WTC11 (cell line): ENCODE measurements around the gene NAP1L5. TPM values are rescaled to one million over a fixed set of nuclear protein-coding genes. Genes with fewer than 3 reads are reported as not detected.

Experiments used
- ATAC-seq: fragments of 200-7000 bp; cut with Tn5 transposase; 2 replicates; pipeline ENCODE4 v1.10.0; 2021; ENCODE audit warnings: mild to moderate bottlenecking, moderate library complexity
- CTCF ChIA-PET: fragments of 300-600 bp; sonication (Branson Sonifier 250); formaldehyde crosslinking; loops from one replicate; lab custom pipeline; 2021; ENCODE audit warnings: antibody characterized with exemption; lab: Charles Lee
- POLR2A ChIA-PET: fragments of 350-600 bp; sonication (Branson Sonifier 250); formaldehyde crosslinking; loops from one replicate; lab custom pipeline; 2021; ENCODE audit warnings: antibody characterized with exemption; lab: Charles Lee
- DNase-seq: peaks from one replicate; pipeline ENCODE4 v3.0.0; 2021; ENCODE audit warnings: low spot score
- H3K27ac Mint-ChIP-seq: 2 replicates; pipeline ENCODE4 v1.8.0; 2021; ENCODE audit warnings: mixed read lengths
- H3K27me3 Mint-ChIP-seq: 2 replicates; pipeline ENCODE4 v1.8.0; 2021; ENCODE audit warnings: low read depth, mild to moderate bottlenecking, moderate library complexity, mixed read lengths
- H3K36me3 Mint-ChIP-seq: 2 replicates; pipeline ENCODE4 v1.8.0; 2021; ENCODE audit warnings: mixed read lengths
- H3K4me1 Mint-ChIP-seq: 2 replicates; pipeline ENCODE4 v1.8.0; 2022; ENCODE audit warnings: mixed read lengths
- H3K4me3 Mint-ChIP-seq: 2 replicates; pipeline ENCODE4 v1.8.0; 2021; ENCODE audit warnings: mild to moderate bottlenecking, moderate library complexity, mixed read lengths
- H3K9me3 Mint-ChIP-seq: 2 replicates; pipeline ENCODE4 v1.8.0; 2021; ENCODE audit warnings: mixed read lengths
- E2F5 ChIP-seq: sonication (generic); formaldehyde crosslinking; IDR thresholded peaks from 2 replicates; pipeline ENCODE4 v1.8.1; 2022; ENCODE audit warnings: mild to moderate bottlenecking, moderate library complexity, missing genetic modification reagents
- FOXP1 ChIP-seq: sonication (generic); formaldehyde crosslinking; IDR thresholded peaks from 2 replicates; pipeline ENCODE4 v1.8.0; 2022; ENCODE audit warnings: missing genetic modification reagents, mild to moderate bottlenecking, moderate library complexity, borderline replicate concordance
- GABPB1 ChIP-seq: sonication (generic); formaldehyde crosslinking; IDR thresholded peaks from 2 replicates; pipeline ENCODE4 v1.8.1; 2023; ENCODE audit warnings: mild to moderate bottlenecking, missing genetic modification reagents
- GTF2I ChIP-seq: fragments of 250-450 bp; sonication (Bioruptor Pico); conservative IDR thresholded peaks from 2 replicates; pipeline ENCODE4 v1.4.0; 2021; ENCODE audit warnings: mild to moderate bottlenecking
- HMGXB4 ChIP-seq: sonication (generic); formaldehyde crosslinking; IDR thresholded peaks from 2 replicates; pipeline ENCODE4 v1.8.1; 2023; ENCODE audit warnings: mild to moderate bottlenecking, moderate library complexity, missing genetic modification reagents
- IRF2 ChIP-seq: sonication (generic); formaldehyde crosslinking; IDR thresholded peaks from 2 replicates; pipeline ENCODE4 v1.8.0; 2022; ENCODE audit warnings: low read depth, missing genetic modification reagents, borderline replicate concordance
- JAZF1 ChIP-seq: fragments of 250-450 bp; sonication (Bioruptor Pico); IDR thresholded peaks from 2 replicates; pipeline ENCODE4 v1.9.0; 2021; ENCODE audit warnings: moderate library complexity, mild to moderate bottlenecking, inconsistent platforms
- JUN ChIP-seq: sonication (generic); formaldehyde crosslinking; IDR thresholded peaks from 2 replicates; pipeline ENCODE4 v1.8.0; 2023; ENCODE audit warnings: mild to moderate bottlenecking, missing genetic modification reagents
- MXD4 ChIP-seq: fragments of 250-450 bp; sonication (Bioruptor Pico); IDR thresholded peaks from 2 replicates; pipeline ENCODE4 v1.8.0; 2021; ENCODE audit warnings: mild to moderate bottlenecking, moderate library complexity, borderline replicate concordance
- NFYB ChIP-seq: sonication (generic); formaldehyde crosslinking; conservative IDR thresholded peaks from 2 replicates; pipeline ENCODE4 v1.8.0; 2022; ENCODE audit warnings: low read depth, missing genetic modification reagents
- PRDM15 ChIP-seq: sonication (generic); formaldehyde crosslinking; IDR thresholded peaks from 2 replicates; pipeline ENCODE4 v1.8.0; 2022; ENCODE audit warnings: missing genetic modification reagents
- TEAD1 ChIP-seq: sonication (generic); formaldehyde crosslinking; IDR thresholded peaks from 2 replicates; pipeline ENCODE4 v1.8.0; 2022; ENCODE audit warnings: mild to moderate bottlenecking, missing genetic modification reagents
- ZNF263 ChIP-seq: sonication (generic); formaldehyde crosslinking; IDR thresholded peaks from 2 replicates; pipeline ENCODE4 v1.8.1; 2022; ENCODE audit warnings: low read depth, mild to moderate bottlenecking, moderate library complexity, missing genetic modification reagents
- ZNF425 ChIP-seq: fragments of 250-450 bp; sonication (Bioruptor Pico); conservative IDR thresholded peaks from 2 replicates; pipeline ENCODE4 v1.9.0; 2021; ENCODE audit warnings: mild to moderate bottlenecking
- total RNA-seq: library from RNA; stranded (reverse); gene quantifications from 3 replicates; pipeline ENCODE4 v1.2.3, GENCODE V29; 2021
- TF ChIP-seq, protein P1 (sequence below): sonication (generic); formaldehyde crosslinking; IDR thresholded peaks from 2 replicates; pipeline ENCODE4 v1.8.0; 2023; ENCODE audit warnings: mild to moderate bottlenecking, missing genetic modification reagents
- TF ChIP-seq, protein P2 (sequence below): sonication (generic); formaldehyde crosslinking; IDR thresholded peaks from 2 replicates; pipeline ENCODE4 v1.8.1; 2022; ENCODE audit warnings: mild to moderate bottlenecking, missing genetic modification reagents, moderate library complexity, borderline replicate concordance

Gene NAP1L5
- total RNA-seq, 1 experiment from 2014 or later = 3.3 TPM

DNA sequence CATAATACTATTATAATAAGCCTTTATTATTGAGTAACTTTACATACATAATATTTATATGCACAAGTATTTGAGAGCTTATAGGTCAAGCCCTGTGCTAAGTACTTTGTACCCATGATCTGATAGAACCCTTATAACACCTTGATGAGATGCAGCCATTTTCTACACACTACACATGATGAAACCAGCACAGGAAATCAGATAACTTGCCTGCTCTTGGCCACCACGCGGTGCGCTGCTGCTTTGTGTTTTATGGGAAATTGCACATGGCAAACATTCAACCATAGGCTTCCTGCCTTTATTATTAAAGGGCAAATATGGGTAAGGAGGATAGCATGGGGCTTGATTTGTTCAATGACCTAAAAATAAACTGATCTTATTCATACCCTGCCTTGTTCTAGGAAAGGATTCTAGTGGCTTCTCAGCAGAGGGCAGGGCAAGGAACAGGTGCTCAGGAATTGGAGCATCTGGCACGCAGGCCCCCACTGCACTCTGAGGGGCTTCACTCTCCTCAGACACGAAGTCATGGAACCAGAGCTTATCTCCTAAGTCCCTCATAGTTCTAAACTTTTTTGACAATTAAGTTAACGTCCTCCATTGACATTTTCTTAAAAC, 31.6 kb upstream of the NAP1L5 start:
- Mint-ChIP-seq H3K27ac (no peak overlapping the region), H3K4me1 (peaks cover 7% of the 10 kb centered on the region), H3K9me3 (no peaks in the 10 kb centered on the region), H3K27me3 (no peaks in the 10 kb centered on the region), H3K4me3 (no peak overlapping the region), H3K36me3 (peaks cover 29% of the 10 kb centered on the region)
- DNase-seq (no peak), ATAC-seq (no peak)
- ChIA-PET CTCF (no interaction called here), POLR2A (no interaction called here)
- TF ChIP-seq NFYB (no peak), ZNF425 (CRISPR knock-in tag) (no peak), HMGXB4 (CRISPR knock-in tag) (no peak), JAZF1 (no peak), PRDM15 (CRISPR knock-in tag) (no peak), GTF2I (CRISPR knock-in tag) (no peak), ZNF263 (no peak), MXD4 (CRISPR knock-in tag) (no peak)
- TF ChIP-seq, protein P1, sequence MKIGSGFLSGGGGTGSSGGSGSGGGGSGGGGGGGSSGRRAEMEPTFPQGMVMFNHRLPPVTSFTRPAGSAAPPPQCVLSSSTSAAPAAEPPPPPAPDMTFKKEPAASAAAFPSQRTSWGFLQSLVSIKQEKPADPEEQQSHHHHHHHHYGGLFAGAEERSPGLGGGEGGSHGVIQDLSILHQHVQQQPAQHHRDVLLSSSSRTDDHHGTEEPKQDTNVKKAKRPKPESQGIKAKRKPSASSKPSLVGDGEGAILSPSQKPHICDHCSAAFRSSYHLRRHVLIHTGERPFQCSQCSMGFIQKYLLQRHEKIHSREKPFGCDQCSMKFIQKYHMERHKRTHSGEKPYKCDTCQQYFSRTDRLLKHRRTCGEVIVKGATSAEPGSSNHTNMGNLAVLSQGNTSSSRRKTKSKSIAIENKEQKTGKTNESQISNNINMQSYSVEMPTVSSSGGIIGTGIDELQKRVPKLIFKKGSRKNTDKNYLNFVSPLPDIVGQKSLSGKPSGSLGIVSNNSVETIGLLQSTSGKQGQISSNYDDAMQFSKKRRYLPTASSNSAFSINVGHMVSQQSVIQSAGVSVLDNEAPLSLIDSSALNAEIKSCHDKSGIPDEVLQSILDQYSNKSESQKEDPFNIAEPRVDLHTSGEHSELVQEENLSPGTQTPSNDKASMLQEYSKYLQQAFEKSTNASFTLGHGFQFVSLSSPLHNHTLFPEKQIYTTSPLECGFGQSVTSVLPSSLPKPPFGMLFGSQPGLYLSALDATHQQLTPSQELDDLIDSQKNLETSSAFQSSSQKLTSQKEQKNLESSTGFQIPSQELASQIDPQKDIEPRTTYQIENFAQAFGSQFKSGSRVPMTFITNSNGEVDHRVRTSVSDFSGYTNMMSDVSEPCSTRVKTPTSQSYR = no peak
- TF ChIP-seq, protein P2, sequence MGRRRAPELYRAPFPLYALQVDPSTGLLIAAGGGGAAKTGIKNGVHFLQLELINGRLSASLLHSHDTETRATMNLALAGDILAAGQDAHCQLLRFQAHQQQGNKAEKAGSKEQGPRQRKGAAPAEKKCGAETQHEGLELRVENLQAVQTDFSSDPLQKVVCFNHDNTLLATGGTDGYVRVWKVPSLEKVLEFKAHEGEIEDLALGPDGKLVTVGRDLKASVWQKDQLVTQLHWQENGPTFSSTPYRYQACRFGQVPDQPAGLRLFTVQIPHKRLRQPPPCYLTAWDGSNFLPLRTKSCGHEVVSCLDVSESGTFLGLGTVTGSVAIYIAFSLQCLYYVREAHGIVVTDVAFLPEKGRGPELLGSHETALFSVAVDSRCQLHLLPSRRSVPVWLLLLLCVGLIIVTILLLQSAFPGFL = no peak

DNA sequence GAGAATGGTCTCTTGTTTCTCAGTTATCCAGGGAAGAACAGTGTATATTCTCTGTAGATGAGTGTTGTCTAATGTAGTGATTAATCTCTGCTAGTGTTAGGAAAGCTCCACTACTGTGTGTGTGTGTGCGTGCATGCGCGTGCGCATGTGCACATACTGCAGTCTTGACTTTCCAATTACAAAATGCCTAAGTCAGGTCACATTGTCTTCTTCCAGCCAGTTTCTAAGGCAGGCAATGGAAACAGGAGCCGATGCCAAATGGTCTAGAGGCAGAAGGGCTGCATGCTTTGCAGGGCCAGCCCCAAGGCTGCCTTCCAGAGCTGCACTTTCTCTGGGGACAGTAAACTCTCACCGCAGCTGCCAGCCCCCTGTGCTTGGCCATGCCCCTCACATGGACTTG, 30.5 kb upstream of the NAP1L5 start:
- Mint-ChIP-seq H3K27ac (no peak overlapping the region), H3K36me3 (peaks cover 29% of the 10 kb centered on the region), H3K9me3 (no peaks in the 10 kb centered on the region), H3K4me1 (peaks cover 7% of the 10 kb centered on the region), H3K4me3 (no peak overlapping the region), H3K27me3 (no peaks in the 10 kb centered on the region)
- ChIA-PET POLR2A (interaction anchor here (0.5 kb wide), 1 partner anchor 160 kb away, joined by 5 read pairs; no protein-coding TSS in a partner anchor), CTCF (no interaction called here)
- DNase-seq (no peak), ATAC-seq (no peak)
- TF ChIP-seq JUN (CRISPR knock-in tag) (no peak), TEAD1 (no peak), E2F5 (CRISPR knock-in tag) (no peak), FOXP1 (no peak), GABPB1 (CRISPR knock-in tag) (no peak), IRF2 (CRISPR knock-in tag) (no peak), PRDM15 (CRISPR knock-in tag) (no peak), JAZF1 (no peak)
